Duodenal mucosa (tissue), 2 donors: ENCODE results near the gene KAT2A.

Experiments
- H3K27ac ChIP-seq: one replicate; pipeline ENCODE4 v1.7.0; 2013; ENCODE audit warnings: low read depth, low read length
- H3K27me3 ChIP-seq, 2 donors: one replicate each; pipeline ENCODE4 v1.7.0; 2013; ENCODE audit warnings: low read length in 2 of 2, control low read depth in 1 of 2; ENCODE audit not compliant: insufficient read depth in 2 of 2, control insufficient read depth in 1 of 2
- H3K36me3 ChIP-seq, 2 donors: one replicate each; pipeline ENCODE4 v1.7.0; 2013; ENCODE audit warnings: low read length in 2 of 2, control low read depth in 1 of 2; ENCODE audit not compliant: insufficient read depth in 2 of 2, control insufficient read depth in 1 of 2
- H3K4me1 ChIP-seq, 2 donors: one replicate each; pipeline ENCODE4 v1.7.0; 2013; ENCODE audit warnings: low read length in 2 of 2, control low read depth in 1 of 2; ENCODE audit not compliant: insufficient read depth in 2 of 2, control insufficient read depth in 1 of 2
- H3K4me3 ChIP-seq, 2 donors: one replicate each; pipeline ENCODE4 v1.7.0; 2013; ENCODE audit warnings: low read length in 2 of 2, low read depth in 1 of 2
- H3K9ac ChIP-seq, 2 donors: one replicate each; pipeline ENCODE4 v1.7.0; 2013; ENCODE audit warnings: low read length in 2 of 2, low read depth in 1 of 2
- H3K9me3 ChIP-seq, 2 donors: one replicate each; pipeline ENCODE4 v1.7.0; 2013; ENCODE audit warnings: low read length in 2 of 2, control low read depth in 1 of 2; ENCODE audit not compliant: control insufficient read depth in 1 of 2

The KAT2A gene

GRCh38 chr17:42096360-42097111, 24.6 kb downstream of the KAT2A start:
- H3K4me3 ChIP-seq, result no peak overlapping the region
- H3K27me3 ChIP-seq, result peaks cover 19 to 20% of the 10 kb centered on the region in 2 donors
- H3K9ac ChIP-seq, result no peak overlapping the region
- no peaks in the 10 kb centered on the region for H3K9me3 ChIP-seq
- H3K27ac ChIP-seq, result no peak overlapping the region
- H3K4me1 ChIP-seq, result peaks cover 0 to 4% of the 10 kb centered on the region in 2 donors
- no peaks in the 10 kb centered on the region for H3K36me3 ChIP-seq

GRCh38 chr17:42094375-42095069, 26.6 kb downstream of the KAT2A start:
- no peaks in the 10 kb centered on the region for H3K36me3 ChIP-seq
- no peaks in the 10 kb centered on the region for H3K9me3 ChIP-seq
- no peak overlapping the region for H3K9ac ChIP-seq
- H3K4me1 ChIP-seq, result peaks cover 0 to 4% of the 10 kb centered on the region in 2 donors
- no peak overlapping the region for H3K4me3 ChIP-seq
- peaks cover 20 to 22% of the 10 kb centered on the region in 2 donors for H3K27me3 ChIP-seq
- H3K27ac ChIP-seq, result no peak overlapping the region

DNA sequence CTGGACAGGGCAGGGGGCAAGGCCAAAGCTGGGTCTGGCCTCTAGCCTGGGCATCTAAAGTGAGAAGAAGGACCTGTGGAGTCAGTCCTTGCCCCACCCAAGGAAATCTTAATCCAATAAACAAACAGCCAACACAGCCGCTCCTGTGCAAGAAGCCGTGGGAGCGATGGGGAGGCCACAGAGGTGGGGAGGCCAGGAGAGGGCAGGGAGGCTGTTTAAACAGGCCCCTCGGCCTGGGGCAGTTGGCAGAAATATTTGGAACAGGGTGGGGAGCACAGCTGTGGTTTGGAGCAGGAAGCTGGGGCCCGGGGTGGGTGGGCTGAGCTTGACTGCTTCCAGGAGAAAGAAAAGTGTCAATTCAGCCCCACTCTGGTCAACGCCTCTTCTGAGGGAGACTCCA, 28.2 kb downstream of the KAT2A start:
- H3K9ac ChIP-seq, result no peak overlapping the region
- H3K4me1 ChIP-seq, result peaks cover 0 to 1% of the 10 kb centered on the region in 2 donors
- no peaks in the 10 kb centered on the region for H3K36me3 ChIP-seq
- H3K9me3 ChIP-seq, result no peaks in the 10 kb centered on the region
- H3K27me3 ChIP-seq, result peaks cover 24 to 27% of the 10 kb centered on the region in 2 donors
- H3K27ac ChIP-seq, result no peak overlapping the region
- no peak overlapping the region for H3K4me3 ChIP-seq

DNA sequence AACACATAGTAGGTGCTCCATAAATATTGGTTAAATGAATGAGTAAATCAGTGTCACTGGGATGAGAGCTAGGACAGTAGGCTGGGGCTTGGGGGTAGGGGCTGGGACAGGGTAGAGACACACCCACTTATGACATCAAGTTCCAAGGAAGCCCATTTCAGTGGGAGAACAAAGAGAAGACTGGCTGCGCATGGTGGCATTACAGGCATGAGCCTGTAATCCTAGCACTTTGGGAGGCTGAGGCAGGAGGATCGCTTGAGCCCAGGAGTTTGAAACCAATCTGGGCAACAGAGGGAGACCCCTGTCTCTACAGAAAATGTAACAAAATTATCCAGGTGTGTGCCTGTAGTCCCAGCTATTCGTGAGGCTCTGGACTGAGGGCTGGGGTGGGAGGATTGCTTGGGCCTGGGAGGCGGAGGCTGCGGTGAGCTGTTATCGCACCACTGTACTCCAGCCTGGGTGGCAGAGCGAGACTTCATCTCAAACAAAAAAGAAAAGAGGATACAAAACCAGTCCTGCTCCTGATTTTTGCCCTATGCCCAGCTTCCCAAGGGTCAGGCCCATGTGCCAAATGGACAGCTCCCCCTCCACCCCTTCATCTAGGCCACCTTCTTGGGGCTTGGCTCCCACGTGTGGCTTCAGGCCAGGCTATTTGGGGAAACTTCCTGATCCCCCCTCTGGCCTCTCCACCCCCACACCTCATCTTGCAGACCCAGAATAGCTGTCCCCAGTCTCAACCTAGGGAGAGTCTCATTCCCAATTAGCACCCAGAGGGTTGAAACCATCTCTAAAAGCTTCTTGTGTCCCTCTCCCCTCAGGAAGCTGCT, 30.0 kb downstream of the KAT2A start:
- no peaks in the 10 kb centered on the region for H3K4me1 ChIP-seq
- H3K9me3 ChIP-seq, result no peaks in the 10 kb centered on the region
- H3K9ac ChIP-seq, result no peak overlapping the region
- peaks cover 11 to 21% of the 10 kb centered on the region in 2 donors for H3K27me3 ChIP-seq
- no peaks in the 10 kb centered on the region for H3K36me3 ChIP-seq
- H3K4me3 ChIP-seq, result no peak overlapping the region
- no peak overlapping the region for H3K27ac ChIP-seq

DNA sequence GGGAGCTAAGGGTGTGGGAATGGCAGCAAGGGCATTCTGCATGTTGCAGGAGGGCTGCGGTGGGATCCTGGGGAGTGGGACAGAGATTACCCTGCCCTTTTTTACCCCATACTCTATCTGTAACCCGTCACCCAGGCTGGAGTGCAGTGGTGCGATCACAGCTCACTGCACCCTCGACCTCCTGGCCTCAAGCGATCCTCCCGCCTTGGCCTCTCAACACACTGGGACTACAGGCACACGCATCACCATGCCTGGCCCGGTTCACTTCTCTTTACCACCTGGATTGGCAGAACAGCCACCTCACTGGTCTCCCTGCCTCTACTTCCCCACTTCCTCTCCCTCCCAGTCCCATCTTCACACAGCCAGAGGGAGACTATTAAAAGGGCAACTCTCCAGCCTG, 32.4 kb downstream of the KAT2A start:
- peaks cover 8 to 19% of the 10 kb centered on the region in 2 donors for H3K27me3 ChIP-seq

DNA sequence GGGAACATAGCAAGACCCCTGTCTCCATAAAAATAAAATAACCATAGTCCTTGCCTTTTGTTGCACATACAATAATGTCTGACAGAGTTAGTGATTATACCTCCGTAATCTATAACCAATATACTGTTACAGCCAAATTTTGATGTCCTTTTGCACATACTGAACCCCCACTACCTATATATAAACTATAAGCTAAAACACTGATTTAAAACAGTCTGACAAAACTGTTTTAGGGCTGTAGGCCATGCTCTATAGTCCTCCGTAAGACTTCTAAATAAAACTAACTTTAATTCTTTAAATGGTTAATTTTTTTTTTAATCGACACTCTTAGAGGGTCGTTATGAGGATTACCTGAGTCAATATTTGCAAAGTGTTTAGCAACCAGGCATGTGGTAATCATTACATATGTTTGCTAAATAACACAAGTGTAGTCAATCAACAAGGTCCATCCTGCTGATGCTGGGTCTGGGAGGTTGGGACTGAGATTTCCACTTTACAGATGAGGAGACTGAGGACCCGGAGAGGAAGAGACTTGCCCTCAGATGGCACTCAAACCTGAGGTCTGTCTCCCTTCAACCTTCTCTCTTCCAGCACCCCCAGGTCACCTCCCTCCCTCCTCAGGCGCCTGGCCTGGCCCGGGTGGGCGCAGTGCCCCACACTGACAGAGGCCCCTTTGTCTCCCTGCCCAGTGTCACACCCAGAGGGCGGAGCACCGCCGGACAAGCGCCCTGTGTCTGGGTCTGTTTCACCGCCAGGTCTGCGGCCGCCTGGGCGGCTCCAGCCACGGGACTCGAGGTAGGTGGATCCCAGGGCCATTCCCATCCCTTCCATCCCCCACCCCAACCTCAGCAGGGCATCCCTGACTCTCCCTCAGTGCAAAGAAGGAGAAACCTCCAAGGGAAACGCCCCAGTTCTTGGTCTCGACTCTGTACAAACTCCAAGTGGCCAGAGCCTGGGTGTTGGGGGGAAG, 33.1 kb downstream of the KAT2A start:
- H3K27ac ChIP-seq, result no peak overlapping the region
- no peaks in the 10 kb centered on the region for H3K9me3 ChIP-seq
- no peaks in the 10 kb centered on the region for H3K36me3 ChIP-seq
- peaks cover 8 to 19% of the 10 kb centered on the region in 2 donors for H3K27me3 ChIP-seq
- H3K9ac ChIP-seq, result no peak overlapping the region
- no peak overlapping the region for H3K4me3 ChIP-seq
- no peaks in the 10 kb centered on the region for H3K4me1 ChIP-seq

More for the DNA sequence above, 32.4 kb downstream of the KAT2A start:
- Histone ChIP-seq H3K36me3 (no peaks in the 10 kb centered on the region), H3K27ac (no peak overlapping the region), H3K4me1 (no peaks in the 10 kb centered on the region), H3K4me3 (no peak overlapping the region), H3K9me3 (no peaks in the 10 kb centered on the region), H3K9ac (no peak overlapping the region)

DNA sequence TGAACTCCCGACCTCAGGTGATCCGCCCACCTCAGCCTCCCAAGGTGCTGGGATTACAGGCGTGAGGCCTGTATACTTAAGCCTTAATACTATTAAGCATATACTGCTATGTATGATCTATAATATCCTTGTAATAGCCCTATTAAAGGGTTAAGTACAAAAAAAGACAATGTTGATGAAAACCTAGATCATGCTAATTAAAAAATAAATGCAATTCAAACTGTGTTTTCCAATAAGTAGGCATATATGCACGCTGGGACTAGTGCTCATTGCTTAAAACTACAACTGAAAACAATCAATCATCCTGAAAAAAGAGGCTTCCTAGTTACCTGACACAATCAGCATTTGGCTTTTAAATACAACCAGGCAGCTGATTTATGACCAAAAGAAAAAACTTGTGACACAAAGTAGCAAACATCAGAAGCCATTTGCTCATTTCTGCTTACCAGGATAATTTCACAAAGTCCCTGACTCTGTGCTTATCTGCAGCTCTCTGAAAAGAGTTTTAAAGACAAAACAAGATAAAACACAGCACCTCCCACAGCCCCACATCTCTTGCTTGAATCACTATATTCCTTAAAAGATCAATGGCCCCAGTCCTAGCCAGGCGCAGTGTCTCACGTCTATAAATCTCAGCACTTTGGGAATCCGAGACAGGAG, 34.0 kb downstream of the KAT2A start:
- Histone ChIP-seq H3K9me3 (no peaks in the 10 kb centered on the region), H3K27ac (no peak overlapping the region), H3K27me3 (peaks cover 8 to 19% of the 10 kb centered on the region in 2 donors), H3K36me3 (no peaks in the 10 kb centered on the region), H3K9ac (no peak overlapping the region), H3K4me3 (no peak overlapping the region), H3K4me1 (no peaks in the 10 kb centered on the region)

GRCh38 chr17:42081516-42082129, 39.5 kb downstream of the KAT2A start:
- Histone ChIP-seq H3K36me3 (no peaks in the 10 kb centered on the region), H3K9ac (no peak overlapping the region), H3K4me1 (no peaks in the 10 kb centered on the region), H3K4me3 (no peak overlapping the region), H3K27ac (no peak overlapping the region), H3K27me3 (peaks cover 0 to 4% of the 10 kb centered on the region in 2 donors), H3K9me3 (no peaks in the 10 kb centered on the region)

- H3K36me3 ChIP-seq, result no peaks in the 10 kb centered on the region
- H3K4me1 ChIP-seq, result no peaks in the 10 kb centered on the region
- H3K27ac ChIP-seq, result no peak overlapping the region
- H3K4me3 ChIP-seq, result no peak overlapping the region
- H3K9ac ChIP-seq, result no peak overlapping the region
- no peaks in the 10 kb centered on the region for H3K9me3 ChIP-seq
- peaks cover 0 to 4% of the 10 kb centered on the region in 2 donors for H3K27me3 ChIP-seq
Observed at GRCh38 chr17:42079541-42079940, 41.6 kb downstream of the KAT2A start.
